GM12878 (cell line): Measurements from ENCODE around the gene MRPS27. TPM values are rescaled to one million over a fixed set of nuclear protein-coding genes. Genes with fewer than 3 reads are reported as not detected.

Experiments
- ATAC-seq: fragments of 200-7000 bp; cut with Tn5 transposase; 3 replicates; pipeline ENCODE4 v1.9.1; 2020; ENCODE audit warnings: mild to moderate bottlenecking, moderate library complexity
- BruUV-seq: library from RNA; stranded (reverse); fragments of 400-500 nt; replicated peaks from 2 replicates; lab custom pipeline; 2021; lab: Mats Ljungman, UMichigan
- CTCF ChIA-PET: fragments of 300-600 bp; sonication (Branson Sonifier 250); formaldehyde crosslinking; extraction: SDS; loops from one replicate; lab custom pipeline; 2021; ENCODE audit warnings: inconsistent platforms; lab: Yijun Ruan, JAX
- POLR2A ChIA-PET: fragments of 350-600 bp; formaldehyde crosslinking; extraction: SDS; loops from one replicate; lab custom pipeline; 2021; ENCODE audit warnings: inconsistent platforms; lab: Charles Lee
- RAD21 ChIA-PET: fragments of 300-600 bp; sonication (Branson Sonifier 250); formaldehyde crosslinking; loops from one replicate; lab custom pipeline; 2023; ENCODE audit warnings: antibody characterized with exemption; ENCODE audit not compliant: unreplicated experiment; lab: Charles Lee
- SMC1A ChIA-PET: fragments of 300-600 bp; sonication (Branson Sonifier 250); formaldehyde crosslinking; loops from one replicate; lab custom pipeline; 2023; ENCODE audit not compliant: unreplicated experiment, uncharacterized antibody; lab: Charles Lee
- DNase-seq: peaks from one replicate; pipeline ENCODE4 v3.0.0-alpha.2; 2011; ENCODE audit warnings: low read depth, low spot score
- FAIRE-seq: peaks from 3 replicates; lab custom pipeline; 2011; peaks lifted over from hg19 to GRCh38; lab: Jason Lieb, UNC
- H2AFZ ChIP-seq: 2 replicates; pipeline ENCODE4 v1.6.0; 2011; ENCODE audit warnings: low read depth, low read length, control low read depth; ENCODE audit not compliant: control insufficient read depth
- H3K27ac ChIP-seq: 2 replicates; pipeline ENCODE4 v1.5.1; 2011; ENCODE audit warnings: control low read depth; ENCODE audit not compliant: control insufficient read depth, insufficient read depth
- H3K27me3 ChIP-seq, 2 experiments: replicated peaks in 1 of 2; 2 replicates each; pipeline versions ENCODE4 v1.6.0 to v1.6.1; 2011; ENCODE audit warnings: low read length in 1 of 2; ENCODE audit not compliant: control insufficient read depth in 2 of 2, insufficient read depth in 2 of 2
- H3K36me3 ChIP-seq, 2 experiments: 2 replicates each; pipeline ENCODE4 v1.5.1; 2011; ENCODE audit warnings: low read length in 1 of 2; ENCODE audit not compliant: control insufficient read depth in 2 of 2, insufficient read depth in 2 of 2
- H3K4me1 ChIP-seq: 2 replicates; pipeline ENCODE4 v1.6.1; 2011; ENCODE audit warnings: mild to moderate bottlenecking, low read length, moderate library complexity, mixed read lengths; ENCODE audit not compliant: control insufficient read depth, insufficient read depth
- H3K4me2 ChIP-seq: 2 replicates; pipeline ENCODE4 v1.6.0; 2011; ENCODE audit warnings: control low read depth; ENCODE audit not compliant: control insufficient read depth, insufficient read depth
- H3K4me3 ChIP-seq: fragments of 200-600 bp; sonication (generic); 2 replicates; pipeline ENCODE4 v1.5.1; 2016
- H3K79me2 ChIP-seq: 2 replicates; pipeline ENCODE4 v1.6.0; 2011; ENCODE audit warnings: low read length; ENCODE audit not compliant: control insufficient read depth, insufficient read depth
- H3K9ac ChIP-seq: 2 replicates; pipeline ENCODE4 v1.8.0; 2011; ENCODE audit warnings: low read length, control low read depth, mixed read lengths; ENCODE audit not compliant: control insufficient read depth, insufficient read depth
- H3K9me3 ChIP-seq: replicated peaks from 3 replicates; pipeline ENCODE4 v1.5.1; 2011; ENCODE audit warnings: mild to moderate bottlenecking, low read length; ENCODE audit not compliant: control insufficient read depth, insufficient read depth
- H4K20me1 ChIP-seq: 2 replicates; pipeline ENCODE4 v1.6.0; 2011; ENCODE audit not compliant: control insufficient read depth, insufficient read depth
- BCL3 ChIP-seq: IDR thresholded peaks from 2 replicates; pipeline ENCODE4 v1.6.1; 2011; ENCODE audit warnings: borderline replicate concordance, low read depth, mild to moderate bottlenecking, moderate library complexity, low read length; ENCODE audit not compliant: insufficient read depth, poor library complexity, severe bottlenecking
- CBFB ChIP-seq: IDR thresholded peaks from 2 replicates; pipeline ENCODE4 v1.6.1; 2016; ENCODE audit warnings: antibody characterized with exemption, low read depth
- KLF5 ChIP-seq: fragments of 450-650 bp; IDR thresholded peaks from 2 replicates; pipeline ENCODE4 v1.6.1; 2014; ENCODE audit warnings: mild to moderate bottlenecking; ENCODE audit not compliant: partially characterized antibody
- NR2C1 ChIP-seq: fragments of 450-650 bp; IDR thresholded peaks from 2 replicates; pipeline ENCODE4 v1.6.1; 2017; ENCODE audit warnings: antibody characterized with exemption, mild to moderate bottlenecking, moderate library complexity
- PAX8 ChIP-seq: fragments of 450-650 bp; IDR thresholded peaks from 2 replicates; pipeline ENCODE4 v1.6.1; 2017; ENCODE audit warnings: mild to moderate bottlenecking, moderate library complexity
- RAD51 ChIP-seq: fragments of 450-650 bp; IDR thresholded peaks from 2 replicates; pipeline ENCODE4 v1.6.1; 2016; ENCODE audit warnings: moderate library complexity, mild to moderate bottlenecking, inconsistent platforms
- RUNX3 ChIP-seq: IDR thresholded peaks from 2 replicates; pipeline ENCODE4 v1.6.1; 2012; ENCODE audit warnings: low read length, inconsistent platforms
- SMAD1 ChIP-seq: fragments of 450-650 bp; IDR thresholded peaks from 2 replicates; pipeline ENCODE4 v1.6.1; 2018; ENCODE audit warnings: mild to moderate bottlenecking, low read depth; ENCODE audit not compliant: partially characterized antibody
- SMARCA5 ChIP-seq: fragments of 450-650 bp; IDR thresholded peaks from 2 replicates; pipeline ENCODE4 v1.6.1; 2017; ENCODE audit warnings: mild to moderate bottlenecking
- ZBTB33 ChIP-seq: fragments of 450-650 bp; IDR thresholded peaks from 2 replicates; pipeline ENCODE4 v1.6.1; 2017; ENCODE audit warnings: mild to moderate bottlenecking
- WGBS: methylation state at CpG from one replicate; pipeline ENCODE4 v1.1.6; 2016; ENCODE audit warnings: low lambda C conversion rate; ENCODE audit not compliant: insufficient replicate concordance, insufficient coverage; ENCODE audit errors: missing lambda C conversion rate; 5-methylcytosine and 5-hydroxymethylcytosine counted together
- in situ Hi-C: fragments of 300-500 bp; cut with MboI; formaldehyde crosslinking; loops from 9 replicates; pipeline ENCODE4 v1.14.3; 2018; ENCODE audit warnings: mixed read lengths
- intact Hi-C: fragments of 100-400 bp; cut with micrococcal nuclease; formaldehyde crosslinking; loops from one replicate; pipeline ENCODE4 v1.14.2; 2022; ENCODE audit not compliant: unreplicated experiment
- polyA plus RNA-seq, 11 experiments: library from polyadenylated mRNA; depleted of rRNA in 4 of 11; unstranded in 6 of 11; stranded (reverse) in 5 of 11; fragments of >200 nt; fragmentation: Nextera tagmentation in 4 of 11; fragmentation: Illumina TruSeq in 1 of 11; extraction: Ambion mirVana in 4 of 11; extraction: Trizol in 1 of 11; gene quantifications; 1 replicate in 1 of 11; 2 replicates in 10 of 11; pipeline versions ENCODE4 v1.2.1 to v1.2.3, GENCODE V29; 2011 to 2016; ENCODE audit warnings: inconsistent platforms in 2 of 11, missing spikeins in 2 of 11, low read depth in 1 of 11
- total RNA-seq, 4 experiments: library from RNA; depleted of rRNA in 3 of 4; stranded (reverse); fragments of >200 nt in 3 of 4; fragmentation: Illumina TruSeq in 1 of 4; extraction: Trizol in 1 of 4; gene quantifications; 2 replicates each; pipeline versions ENCODE4 v1.2.1 to v1.2.3, GENCODE V29; 2013 to 2021

MRPS27 gene
- total and polyA plus RNA-seq, 10 of the 15 experiments (the other 5 are each of a cell fraction or from before 2014, with no cell fraction given): 61.0 to 128 (median 93.0) TPM

- TF ChIP-seq SMAD1: no peak
- TF ChIP-seq SMARCA5: no peak
- TF ChIP-seq PAX8: no peak
- no peak for TF ChIP-seq KLF5
- TF ChIP-seq CBFB: no peak
- no peak for TF ChIP-seq ZBTB33
- TF ChIP-seq RUNX3: no peak
- no peak for TF ChIP-seq NR2C1
- TF ChIP-seq BCL3: no peak
- TF ChIP-seq RAD51: no peak
- WGBS: 50% methylated on average over 1 of the region's 1 CpG
- SMC1A ChIA-PET: no interaction called here
- Histone ChIP-seq H2AFZ (no peak overlapping the region), H3K79me2 (no peaks in the 10 kb centered on the region), H3K27me3 (no peaks in the 10 kb centered on the region), H3K4me2 (no peak overlapping the region), H3K4me1 (no peaks in the 10 kb centered on the region), H3K4me3 (no peak overlapping the region), H3K27ac (no peak overlapping the region), H4K20me1 (no peaks in the 10 kb centered on the region), H3K36me3 (peaks cover 0 to 20% of the 10 kb centered on the region in 2 experiments), H3K9ac (no peak overlapping the region), H3K9me3 (no peaks in the 10 kb centered on the region)
- no peak for DNase-seq
- FAIRE-seq: no peak
- POLR2A ChIA-PET: no interaction called here
- intact Hi-C loops: no loop called here
- in situ Hi-C loops: no loop called here
- CTCF ChIA-PET: no interaction called here
- RAD21 ChIA-PET: no interaction called here
- no TSS peak for BruUV-seq
- ATAC-seq: no peak
These were observed 10.7 kb upstream of the MRPS27 start for GRCh38 chr5:72330712-72331111.
